SU-DHL-6 (cell line): ENCODE data around the gene SLFN12.

ENCODE experiments used
- H2AFZ ChIP-seq: fragments of 200-600 bp; sonication (generic); 2 replicates; pipeline ENCODE4 v1.6.1; 2014; ENCODE audit warnings: low read depth, mild to moderate bottlenecking, moderate library complexity, mixed read lengths, antibody characterized with exemption, low read length; ENCODE audit not compliant: severe bottlenecking
- H3F3A ChIP-seq: fragments of 200-600 bp; shearing (Covaris generic); 2 replicates; pipeline ENCODE4 v1.6.0; 2016; ENCODE audit warnings: antibody characterized with exemption, mild to moderate bottlenecking; ENCODE audit not compliant: insufficient read depth
- H3K27ac ChIP-seq: fragments of 200-600 bp; sonication (generic); 2 replicates; pipeline ENCODE4 v1.5.1; 2016; ENCODE audit warnings: low read depth, mild to moderate bottlenecking, low read length, moderate library complexity, mixed read lengths
- H3K27me3 ChIP-seq: fragments of 200-600 bp; sonication (generic), shearing (Covaris generic); 2 replicates; pipeline ENCODE4 v1.6.0; 2014; ENCODE audit warnings: mild to moderate bottlenecking, low read length
- H3K36me3 ChIP-seq: fragments of 200-600 bp; sonication (generic); 2 replicates; pipeline ENCODE4 v1.6.1; 2014; ENCODE audit warnings: mild to moderate bottlenecking, low read length, mixed read lengths
- H3K4me2 ChIP-seq: fragments of 300-600, 200-600 bp; shearing (Covaris generic), sonication (generic); 2 replicates; pipeline ENCODE4 v1.6.0; 2014; ENCODE audit warnings: low read length, low read depth, mild to moderate bottlenecking; ENCODE audit not compliant: poor library complexity, severe bottlenecking
- H3K4me3 ChIP-seq: fragments of 200-600 bp; sonication (generic); 2 replicates; pipeline ENCODE4 v1.5.1; 2014; ENCODE audit warnings: antibody characterized with exemption, low read length, mild to moderate bottlenecking, mixed read lengths; ENCODE audit not compliant: insufficient read depth, poor library complexity, severe bottlenecking
- H3K79me2 ChIP-seq: fragments of 200-600 bp; sonication (generic); 2 replicates; pipeline ENCODE4 v1.6.1; 2014; ENCODE audit warnings: mild to moderate bottlenecking, low read length, moderate library complexity; ENCODE audit not compliant: insufficient read depth
- H3K9ac ChIP-seq: fragments of 200-600 bp; sonication (generic); 2 replicates; pipeline ENCODE4 v1.7.0; 2014; ENCODE audit warnings: mild to moderate bottlenecking, low read length
- H3K9me2 ChIP-seq: fragments of 200-600 bp; sonication (generic); replicated peaks from 2 replicates; pipeline ENCODE4 v1.6.1; 2014; ENCODE audit warnings: low read length; ENCODE audit not compliant: insufficient read depth
- H3K9me3 ChIP-seq: fragments of 200-600 bp; sonication (generic); 2 replicates; pipeline ENCODE4 v1.6.1; 2014; ENCODE audit warnings: low read length, mixed read lengths; ENCODE audit not compliant: insufficient read depth
- H4K20me1 ChIP-seq: fragments of 200-600 bp; sonication (generic); 2 replicates; pipeline ENCODE4 v1.6.1; 2014; ENCODE audit warnings: low read depth, mild to moderate bottlenecking, antibody characterized with exemption, low read length, moderate library complexity, mixed read lengths
- EZH2phosphoT487 ChIP-seq: fragments of 200-600 bp; sonication (generic), shearing (Covaris generic); conservative IDR thresholded peaks from 2 replicates; pipeline ENCODE4 v1.6.1; 2018; ENCODE audit warnings: mild to moderate bottlenecking, antibody characterized with exemption, low read length, moderate library complexity, mixed read lengths
- TF ChIP-seq, protein P1 (sequence below): fragments of 200-600 bp; sonication (generic); IDR thresholded peaks from one replicate; pipeline ENCODE4 v1.5.1; 2017; ENCODE audit warnings: antibody characterized with exemption, mild to moderate bottlenecking, low read length, moderate library complexity; ENCODE audit not compliant: insufficient read depth, poor library complexity, severe bottlenecking

The SLFN12 gene

GRCh38 chr17:35377706-35378105 lies 54.6 kb downstream of the SLFN12 start:
- no peaks in the 10 kb centered on the region for H3K9me3 ChIP-seq
- no peaks in the 10 kb centered on the region for H3F3A ChIP-seq
- no peak overlapping the region for H3K4me3 ChIP-seq
- no peak for TF ChIP-seq EZH2phosphoT487
- TF ChIP-seq, protein P1, sequence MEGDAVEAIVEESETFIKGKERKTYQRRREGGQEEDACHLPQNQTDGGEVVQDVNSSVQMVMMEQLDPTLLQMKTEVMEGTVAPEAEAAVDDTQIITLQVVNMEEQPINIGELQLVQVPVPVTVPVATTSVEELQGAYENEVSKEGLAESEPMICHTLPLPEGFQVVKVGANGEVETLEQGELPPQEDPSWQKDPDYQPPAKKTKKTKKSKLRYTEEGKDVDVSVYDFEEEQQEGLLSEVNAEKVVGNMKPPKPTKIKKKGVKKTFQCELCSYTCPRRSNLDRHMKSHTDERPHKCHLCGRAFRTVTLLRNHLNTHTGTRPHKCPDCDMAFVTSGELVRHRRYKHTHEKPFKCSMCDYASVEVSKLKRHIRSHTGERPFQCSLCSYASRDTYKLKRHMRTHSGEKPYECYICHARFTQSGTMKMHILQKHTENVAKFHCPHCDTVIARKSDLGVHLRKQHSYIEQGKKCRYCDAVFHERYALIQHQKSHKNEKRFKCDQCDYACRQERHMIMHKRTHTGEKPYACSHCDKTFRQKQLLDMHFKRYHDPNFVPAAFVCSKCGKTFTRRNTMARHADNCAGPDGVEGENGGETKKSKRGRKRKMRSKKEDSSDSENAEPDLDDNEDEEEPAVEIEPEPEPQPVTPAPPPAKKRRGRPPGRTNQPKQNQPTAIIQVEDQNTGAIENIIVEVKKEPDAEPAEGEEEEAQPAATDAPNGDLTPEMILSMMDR, result no peak
- H3K4me2 ChIP-seq, result no peak overlapping the region
- H3K79me2 ChIP-seq, result no peaks in the 10 kb centered on the region
- H3K36me3 ChIP-seq, result no peaks in the 10 kb centered on the region
- no peak overlapping the region for H2AFZ ChIP-seq
- H3K9me2 ChIP-seq, result no peaks in the 10 kb centered on the region
- H3K27me3 ChIP-seq, result 0 out of 2 replicates have a peak, but pooled peaks cover 3% of the 10 kb centered on the region
- H3K9ac ChIP-seq, result no peak overlapping the region
- H3K27ac ChIP-seq, result no peak overlapping the region
- no peaks in the 10 kb centered on the region for H4K20me1 ChIP-seq

GRCh38 chr17:35377068-35377467 lies 55.2 kb downstream of the SLFN12 start:
- Histone ChIP-seq H3K27me3 (0 out of 2 replicates have a peak, but pooled peaks cover 3% of the 10 kb centered on the region), H3K9ac (no peak overlapping the region), H3K27ac (no peak overlapping the region), H3K36me3 (no peaks in the 10 kb centered on the region), H3K79me2 (no peaks in the 10 kb centered on the region), H3F3A (no peaks in the 10 kb centered on the region), H2AFZ (no peak overlapping the region), H3K4me3 (no peak overlapping the region), H3K4me2 (no peak overlapping the region), H3K9me2 (no peaks in the 10 kb centered on the region), H3K9me3 (no peaks in the 10 kb centered on the region), H4K20me1 (no peaks in the 10 kb centered on the region)
- TF ChIP-seq EZH2phosphoT487, result no peak
- TF ChIP-seq, protein P1, result no peak

DNA sequence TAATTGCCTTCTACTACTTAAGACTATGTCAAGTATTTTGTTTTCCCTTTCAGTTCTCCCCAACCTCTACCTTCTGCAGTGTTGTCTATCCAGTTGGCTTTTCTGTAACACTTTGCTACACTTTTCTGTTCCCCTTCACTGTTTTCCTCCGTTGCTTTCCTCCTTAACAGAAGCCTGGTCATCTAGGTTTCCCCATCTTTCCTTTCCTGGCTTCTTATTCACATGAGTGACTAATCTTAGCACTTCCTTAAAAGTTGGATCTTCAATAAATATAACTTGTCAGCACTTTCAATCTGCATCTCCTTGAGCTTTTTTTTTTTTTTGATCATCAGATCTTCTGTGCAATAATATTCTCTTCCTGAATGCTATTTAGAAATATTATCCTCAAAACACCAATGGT lies 56.1 kb downstream of the SLFN12 start:
- H3K4me3 ChIP-seq, result no peak overlapping the region
- H3F3A ChIP-seq, result no peaks in the 10 kb centered on the region
- no peaks in the 10 kb centered on the region for H3K36me3 ChIP-seq
- no peak overlapping the region for H3K27ac ChIP-seq
- H3K27me3 ChIP-seq, result 0 out of 2 replicates have a peak, but pooled peaks cover 3% of the 10 kb centered on the region
- TF ChIP-seq, protein P1, result no peak
- TF ChIP-seq EZH2phosphoT487, result no peak
- H3K9me3 ChIP-seq, result no peaks in the 10 kb centered on the region
- no peak overlapping the region for H3K4me2 ChIP-seq
- no peaks in the 10 kb centered on the region for H3K9me2 ChIP-seq
- no peak overlapping the region for H3K9ac ChIP-seq
- H4K20me1 ChIP-seq, result no peaks in the 10 kb centered on the region
- H2AFZ ChIP-seq, result no peak overlapping the region
- H3K79me2 ChIP-seq, result no peaks in the 10 kb centered on the region
